Measurements from ENCODE around the gene INHA.

GRCh38 chr2:219611306-219611705 is 39.2 kb downstream of the INHA start:
- no peak for TF ChIP-seq CTCF (IDR thresholded peaks at IDR 0.05; ENCODE audit: poor library complexity)
- TF ChIP-seq EZH2 (IDR thresholded peaks at IDR 0.05; ENCODE audit: borderline replicate concordance): no peak
- no peak for TF ChIP-seq EZH2phosphoT487 (IDR thresholded peaks at IDR 0.05; ENCODE audit: low read depth, severe bottlenecking, unreplicated experiment)
